Activated T-helper 9 cell treated with anti-CD3 and anti-CD28 coated beads, Interleukin-2, amount 50 U/mL, for 16 hours (primary cell): ENCODE results near the gene SFMBT2.
A peak's percentile ranks its signal among the peaks of the same experiment; 100 is the strongest.

Experiments used
- DNase-seq: peaks from one replicate; pipeline ENCODE4 v3.0.0-alpha.2; 2020; ENCODE audit warnings: low read depth

The SFMBT2 gene

DNA sequence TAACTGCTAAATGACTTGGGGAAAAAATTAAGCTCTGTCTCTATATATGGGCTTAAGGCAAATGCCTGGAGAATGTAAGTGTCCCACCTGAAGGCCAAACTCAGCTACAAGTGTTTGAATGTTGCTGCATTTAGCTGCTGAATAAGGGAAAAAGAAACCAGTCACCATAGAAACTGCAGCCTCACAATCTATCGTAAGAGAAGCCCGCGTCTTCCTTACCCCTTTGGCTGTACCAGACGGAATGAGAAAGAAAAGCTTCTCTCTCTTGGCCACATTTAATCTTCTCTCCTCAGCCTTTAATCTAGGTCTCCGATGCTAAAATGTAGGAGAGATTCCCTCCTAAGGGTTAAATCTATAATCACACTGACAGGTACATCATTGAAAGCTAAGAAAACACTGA lies 147.2 kb downstream of the SFMBT2 start:
- no peak for DNase-seq

DNA sequence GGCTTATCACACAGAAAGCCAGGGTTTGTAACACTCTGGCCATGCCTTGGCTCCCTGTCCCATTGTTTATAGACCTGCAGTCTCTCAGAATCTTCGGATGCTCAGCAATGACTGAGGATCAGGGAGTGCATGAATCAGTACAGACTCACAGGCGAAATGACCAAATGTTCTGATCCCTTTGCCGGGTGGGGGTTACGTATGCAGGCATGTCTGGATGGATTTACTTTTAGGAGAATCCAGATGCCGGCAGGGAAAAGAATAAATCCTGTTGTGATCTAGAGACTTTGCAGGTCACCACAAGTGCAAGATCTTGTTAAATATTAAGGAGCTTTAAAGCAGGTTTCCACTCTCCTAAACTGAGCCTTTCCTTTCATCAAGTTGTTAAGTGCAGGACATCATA lies 149.5 kb downstream of the SFMBT2 start:
- no peak for DNase-seq

DNA sequence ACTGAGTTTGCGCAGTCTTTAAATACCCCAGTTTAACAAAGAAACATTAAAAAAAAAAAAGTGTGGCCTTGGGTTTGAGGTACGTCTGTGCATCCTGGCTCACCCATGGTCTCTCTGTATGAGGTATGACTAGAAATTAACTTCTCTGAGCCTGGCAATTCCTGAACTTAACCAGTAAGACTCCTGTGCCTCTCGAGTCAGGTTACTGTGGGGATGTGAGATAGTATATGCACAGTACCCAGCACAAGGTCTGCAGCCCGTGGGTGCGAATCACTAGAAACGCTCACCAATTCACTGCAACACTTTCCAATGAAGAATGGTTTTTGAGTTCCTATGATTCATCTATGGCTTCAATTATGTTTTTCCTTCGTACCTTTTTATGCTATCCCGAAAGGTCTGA lies 149.9 kb downstream of the SFMBT2 start:
- DNase-seq, result no peak

DNA sequence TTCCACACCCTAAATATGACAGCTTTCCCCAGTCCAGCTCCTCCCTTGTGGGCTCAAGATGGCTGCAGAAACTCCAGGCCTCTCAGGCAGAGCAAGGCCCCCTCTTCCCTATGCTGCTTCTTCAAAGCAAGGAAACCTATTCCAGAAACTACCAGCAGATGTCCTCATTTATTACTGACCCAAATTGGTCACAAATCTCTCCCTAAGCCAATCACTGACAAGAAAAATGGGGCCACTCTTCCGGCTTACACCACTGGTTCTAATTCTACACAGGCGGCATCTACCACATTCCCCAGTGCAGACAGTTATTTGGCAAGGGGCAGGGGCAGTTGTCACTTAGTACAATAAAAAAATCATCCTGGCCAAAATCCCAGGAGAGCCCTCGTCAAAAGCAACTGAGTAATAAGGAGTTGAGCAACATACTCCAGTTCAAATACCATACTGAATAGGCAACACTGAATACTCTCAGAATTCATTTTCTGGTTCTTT lies 150.4 kb downstream of the SFMBT2 start:
- no peak for DNase-seq

DNA sequence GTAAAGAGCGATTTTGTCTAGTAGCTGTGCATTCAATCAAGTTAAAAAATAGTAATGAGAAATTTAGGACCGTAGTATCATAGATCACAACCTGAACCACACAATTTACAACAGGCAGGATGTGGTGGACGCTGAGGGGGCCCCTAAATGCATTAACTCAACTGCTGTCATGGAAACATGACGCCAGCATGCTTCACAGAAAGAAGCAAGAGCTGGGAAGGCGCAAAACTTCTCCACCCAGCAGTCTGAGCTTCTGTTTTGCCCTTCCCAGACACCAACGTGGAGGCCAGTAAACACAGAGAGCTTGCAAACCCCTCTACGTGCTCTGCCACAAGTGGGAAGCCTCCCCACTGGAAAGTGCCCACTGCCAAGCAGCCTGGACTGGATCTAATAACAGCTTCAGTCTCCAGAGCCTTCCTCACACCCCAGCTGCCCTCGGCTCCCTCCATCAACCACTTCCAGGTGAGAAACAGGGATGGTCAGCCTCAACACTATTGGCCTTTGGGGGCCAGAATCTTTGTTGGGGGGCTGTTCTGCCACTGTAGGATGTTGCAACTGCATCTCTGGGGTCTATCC lies 151.8 kb downstream of the SFMBT2 start:
- DNase-seq, result peak; percentile 29

DNA sequence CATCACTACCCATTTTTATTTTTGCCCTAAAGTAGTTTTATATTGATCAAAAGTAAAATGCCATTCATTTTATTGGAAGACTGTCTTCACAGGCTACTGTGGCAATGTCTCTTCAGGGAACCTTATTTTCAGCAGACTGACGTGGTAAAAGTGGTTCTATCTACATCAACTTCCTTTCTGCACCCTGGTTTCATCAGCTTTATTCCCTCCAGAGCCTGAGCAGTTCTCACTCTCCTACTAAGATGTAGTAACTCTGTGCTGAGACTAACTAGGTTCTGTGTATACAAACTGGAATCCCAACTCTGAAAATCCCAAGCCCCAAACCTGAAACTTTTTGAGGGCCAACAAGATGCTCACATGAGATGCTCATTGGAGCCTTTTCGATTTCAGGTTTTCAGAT lies 155.3 kb downstream of the SFMBT2 start:
- no peak for DNase-seq

DNA sequence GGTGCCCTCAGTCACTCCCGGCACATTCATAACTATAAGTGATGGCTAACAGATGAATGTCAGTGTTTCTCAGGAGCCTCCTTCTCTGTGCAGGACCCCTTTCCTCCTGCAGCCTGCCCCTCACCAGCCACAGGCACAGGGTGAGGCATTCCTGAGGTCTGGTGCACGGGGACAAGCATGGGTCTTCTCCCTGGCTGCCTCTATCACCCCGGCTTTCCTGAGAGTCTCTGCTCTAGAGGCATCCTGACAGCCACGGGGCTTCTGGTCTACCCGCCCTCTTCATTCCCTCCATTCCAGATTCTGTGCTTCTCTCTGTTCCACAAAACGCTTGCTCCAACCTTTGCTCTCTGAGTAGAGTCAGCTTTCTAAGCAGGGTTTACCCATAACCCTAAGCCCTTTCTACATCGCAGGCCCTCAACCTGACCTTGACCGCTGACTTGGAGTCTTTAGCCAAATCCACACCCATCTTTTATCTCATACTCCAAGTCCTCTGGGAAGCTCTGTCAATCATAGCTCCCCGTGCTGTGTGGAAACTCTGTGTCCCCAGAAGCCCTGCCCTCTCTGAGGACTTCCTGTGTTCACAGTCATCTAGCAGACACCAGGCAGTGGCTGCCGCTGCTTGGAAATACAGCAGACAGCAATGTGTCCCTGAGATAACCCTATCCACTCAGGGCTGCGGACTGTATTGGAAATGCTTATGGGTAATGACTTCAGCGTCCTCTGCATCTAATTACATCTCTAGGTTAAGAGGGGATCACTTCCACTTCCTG lies 159.0 kb downstream of the SFMBT2 start:
- DNase-seq, result no peak

DNA sequence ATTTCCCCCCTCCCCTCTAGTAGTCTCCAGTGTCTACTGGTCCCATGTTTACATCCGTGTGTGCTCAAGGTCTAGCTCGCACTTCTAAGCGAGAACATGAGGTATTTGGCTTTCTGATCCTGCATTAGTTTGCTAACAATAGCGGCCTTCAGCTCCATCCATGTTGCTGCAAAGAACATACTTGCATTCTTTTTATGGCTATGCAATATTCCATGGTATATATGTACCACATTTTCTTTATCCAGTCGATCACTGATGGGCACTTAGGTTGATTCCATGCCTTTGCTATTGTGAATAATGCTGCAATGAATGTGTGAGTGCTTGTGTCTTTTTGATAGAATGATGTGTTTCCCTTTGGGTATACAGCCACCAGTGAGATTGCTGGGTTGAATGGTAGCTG lies 160.6 kb downstream of the SFMBT2 start:
- DNase-seq, result no peak

DNA sequence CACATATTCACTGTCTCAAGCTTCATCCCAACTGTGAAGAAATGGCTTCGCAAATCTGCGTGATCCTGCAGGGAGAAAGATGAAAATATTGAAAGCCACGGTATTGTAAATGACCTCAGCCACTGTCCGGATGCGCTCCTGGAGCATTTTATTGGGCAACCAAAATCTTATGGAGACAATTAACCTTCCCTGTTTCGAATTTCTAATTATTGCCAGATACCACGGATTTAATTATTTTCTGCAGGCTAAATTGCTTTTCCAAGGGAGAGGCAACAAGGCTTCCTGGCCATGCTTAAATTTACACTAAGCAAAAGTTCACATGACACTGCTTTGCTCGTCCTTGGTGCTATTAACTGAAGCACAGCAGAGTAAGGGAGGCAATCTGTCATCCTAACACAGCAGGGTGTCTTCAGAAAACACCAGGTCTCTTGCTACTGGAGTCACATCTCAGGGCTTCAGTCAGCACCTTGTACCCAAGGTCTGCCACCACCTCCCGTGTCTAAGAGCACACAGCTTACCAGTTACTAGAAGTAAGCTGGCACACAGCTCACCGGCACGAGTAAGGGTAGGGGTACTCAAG lies 162.2 kb downstream of the SFMBT2 start:
- DNase-seq, result no peak

DNA sequence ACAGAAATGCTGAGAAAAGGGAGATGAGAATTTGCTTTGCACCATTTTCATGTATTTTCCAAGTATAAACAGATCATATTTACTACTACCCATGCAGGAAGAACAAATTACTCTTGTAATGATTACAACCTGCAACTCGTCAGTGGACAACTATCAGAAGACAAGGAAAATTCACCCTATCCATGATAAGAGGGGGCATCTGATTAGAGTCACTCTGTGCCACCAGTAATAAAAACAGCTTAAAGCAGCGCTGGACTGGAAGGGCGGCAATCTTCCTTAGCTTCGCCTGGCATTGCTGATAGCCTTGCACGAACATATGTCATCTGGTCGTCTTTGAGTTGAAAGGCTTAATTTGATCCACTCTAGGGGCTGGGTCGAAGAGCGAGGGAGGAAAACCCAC lies 162.7 kb downstream of the SFMBT2 start:
- no peak for DNase-seq

DNA sequence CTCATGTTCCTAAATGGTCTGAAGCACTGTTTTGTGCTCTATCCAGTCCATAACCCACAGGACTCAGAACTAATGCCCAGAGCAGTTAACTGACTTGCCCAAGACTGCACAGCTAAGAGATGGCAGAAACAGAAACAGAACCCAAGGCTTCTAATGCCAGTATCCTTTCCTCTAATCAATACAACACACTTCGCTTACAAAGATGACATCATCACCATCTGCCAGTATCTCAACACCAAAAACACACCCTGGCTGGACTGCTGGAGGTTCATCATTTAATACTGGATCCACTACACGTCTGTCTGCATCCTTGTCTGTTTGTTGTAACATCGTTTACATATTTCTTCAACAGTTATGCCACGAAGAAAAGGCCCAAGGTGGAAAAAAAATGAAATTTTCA lies 165.3 kb downstream of the SFMBT2 start:
- DNase-seq, result no peak

DNA sequence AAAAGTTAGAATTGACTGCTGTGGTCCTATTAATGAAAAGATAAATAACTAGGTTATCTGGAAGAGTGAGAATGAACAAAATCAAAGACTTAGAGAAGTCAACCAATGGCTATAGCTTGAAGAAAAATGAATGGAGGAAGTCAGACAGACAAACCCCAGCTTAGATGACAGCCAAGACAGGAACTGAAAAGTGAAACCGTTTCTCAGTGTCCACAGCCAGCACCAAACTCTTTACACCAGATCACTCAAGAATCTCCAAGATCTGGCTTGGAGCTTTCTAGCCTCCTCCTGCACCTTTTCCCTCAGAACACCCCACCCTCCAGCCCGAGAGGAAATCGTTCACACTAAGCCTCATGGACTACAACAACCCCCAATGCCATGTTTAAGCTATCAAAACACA lies 167.0 kb downstream of the SFMBT2 start:
- DNase-seq, result no peak

DNA sequence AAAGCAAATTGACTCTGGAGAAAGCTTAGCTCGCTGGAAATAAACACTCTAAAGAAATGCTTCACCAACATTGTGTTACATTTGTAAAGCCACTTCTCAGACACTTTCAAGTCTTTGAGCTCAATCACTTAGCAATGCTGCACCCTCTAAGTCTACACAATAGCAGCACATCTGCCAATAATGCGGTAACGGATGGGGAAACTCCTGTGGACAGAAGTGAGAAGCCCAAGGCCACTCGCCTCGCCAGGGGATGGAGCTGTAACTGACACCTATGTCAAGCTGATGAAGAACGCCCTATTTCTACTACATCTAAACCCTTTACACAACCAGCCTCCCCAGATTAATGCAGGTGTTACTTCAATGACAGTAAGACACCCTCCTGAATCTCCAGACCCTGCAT lies 167.7 kb downstream of the SFMBT2 start:
- DNase-seq, result no peak

DNA sequence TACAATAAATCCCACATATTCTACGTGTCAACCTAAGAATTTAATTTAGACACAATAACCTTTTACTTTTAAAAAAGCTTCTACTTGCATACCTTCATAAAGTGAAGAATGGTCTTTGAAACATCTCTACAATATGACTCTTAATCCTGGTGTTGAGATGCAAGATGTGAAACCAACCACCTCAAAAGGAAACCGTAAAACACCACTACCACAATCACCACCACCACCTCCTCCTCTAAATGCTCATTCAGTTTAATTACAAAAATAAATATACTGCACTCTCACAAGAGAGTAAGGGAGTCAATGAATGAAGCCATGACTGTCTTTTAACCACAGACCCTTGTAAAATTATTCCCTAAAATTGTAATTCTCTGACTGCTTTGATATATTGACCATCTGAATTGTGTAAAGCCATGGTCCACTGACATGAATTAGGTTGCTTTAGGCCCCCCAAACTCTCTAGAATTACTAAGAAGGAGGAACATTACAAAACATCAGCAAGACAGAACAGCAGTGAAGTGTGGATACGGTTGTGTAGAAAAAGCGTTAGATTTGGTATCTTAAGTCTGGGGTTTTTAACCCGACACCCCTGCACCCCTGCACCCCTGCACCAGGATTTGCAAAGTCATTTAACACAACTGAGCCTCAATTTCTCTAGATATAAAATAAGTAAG lies 171.4 kb downstream of the SFMBT2 start:
- no peak for DNase-seq

DNA sequence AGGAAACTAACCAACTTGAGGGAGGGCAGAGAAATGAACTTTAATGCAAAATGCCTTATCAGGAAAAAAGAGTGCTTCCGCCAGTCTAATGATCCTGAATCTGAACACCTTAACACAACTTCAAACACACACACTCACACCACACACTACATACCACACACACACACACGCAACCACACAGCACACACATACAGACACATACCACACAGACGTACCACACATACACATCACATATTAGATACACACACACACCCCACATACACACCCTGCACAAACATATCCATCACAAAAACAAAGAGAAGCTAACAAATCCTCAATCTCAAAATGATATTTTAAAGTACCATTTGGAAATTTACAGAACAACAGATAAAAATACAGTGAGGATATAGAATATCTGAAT lies 175.5 kb downstream of the SFMBT2 start:
- no peak for DNase-seq

DNA sequence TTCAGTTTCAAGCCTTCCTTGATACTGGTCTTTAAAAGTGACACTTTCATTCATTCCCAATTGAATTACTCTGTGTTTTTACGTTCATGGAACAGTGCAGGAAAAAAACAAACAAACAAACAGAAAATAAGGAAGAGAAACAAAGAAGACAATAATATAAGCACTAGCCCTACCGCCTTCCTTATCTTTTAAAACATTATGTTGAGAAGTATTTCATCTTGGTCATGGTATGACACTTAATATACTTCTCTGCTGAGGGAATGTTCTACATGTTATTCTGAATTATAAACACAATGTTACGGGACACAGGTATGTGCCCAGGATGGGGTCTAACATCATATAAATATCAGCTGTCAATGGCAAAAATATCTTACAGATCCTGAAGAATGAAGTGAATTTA lies 176.7 kb downstream of the SFMBT2 start:
- DNase-seq, result no peak

DNA sequence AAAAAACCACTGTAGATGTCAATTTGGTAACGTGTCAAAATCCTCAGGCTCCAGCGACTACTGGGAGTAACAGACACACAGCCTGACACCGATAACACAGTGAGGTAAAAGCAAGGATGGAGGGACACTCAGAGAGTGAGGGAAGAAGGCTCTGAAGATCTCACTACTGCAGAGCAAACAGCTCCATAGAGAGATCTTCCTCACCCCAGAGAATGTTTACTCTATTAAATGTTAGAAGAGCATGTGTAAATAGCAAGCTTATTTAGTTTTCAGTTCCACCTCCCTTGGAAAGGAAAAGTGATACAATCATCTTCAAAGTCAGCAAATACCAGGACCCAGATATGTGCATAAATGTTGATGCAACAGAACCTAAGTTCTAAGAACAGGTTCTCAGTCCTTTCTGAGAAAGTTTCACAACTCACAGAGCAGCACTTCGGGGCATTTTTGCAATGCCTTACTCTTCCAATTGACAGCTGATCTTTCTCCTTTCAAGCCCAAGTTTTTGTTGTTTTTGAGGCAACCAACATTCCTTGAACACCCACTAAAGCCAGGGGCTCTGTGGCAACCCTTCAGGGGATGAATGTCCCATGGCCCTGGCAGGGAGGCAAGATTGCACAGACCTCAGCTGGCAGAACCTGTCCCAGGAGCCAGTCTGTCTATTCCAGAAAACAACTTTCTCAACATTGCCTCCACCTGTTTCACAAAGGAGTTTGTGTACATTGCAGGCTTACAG lies 177.4 kb downstream of the SFMBT2 start:
- no peak for DNase-seq

DNA sequence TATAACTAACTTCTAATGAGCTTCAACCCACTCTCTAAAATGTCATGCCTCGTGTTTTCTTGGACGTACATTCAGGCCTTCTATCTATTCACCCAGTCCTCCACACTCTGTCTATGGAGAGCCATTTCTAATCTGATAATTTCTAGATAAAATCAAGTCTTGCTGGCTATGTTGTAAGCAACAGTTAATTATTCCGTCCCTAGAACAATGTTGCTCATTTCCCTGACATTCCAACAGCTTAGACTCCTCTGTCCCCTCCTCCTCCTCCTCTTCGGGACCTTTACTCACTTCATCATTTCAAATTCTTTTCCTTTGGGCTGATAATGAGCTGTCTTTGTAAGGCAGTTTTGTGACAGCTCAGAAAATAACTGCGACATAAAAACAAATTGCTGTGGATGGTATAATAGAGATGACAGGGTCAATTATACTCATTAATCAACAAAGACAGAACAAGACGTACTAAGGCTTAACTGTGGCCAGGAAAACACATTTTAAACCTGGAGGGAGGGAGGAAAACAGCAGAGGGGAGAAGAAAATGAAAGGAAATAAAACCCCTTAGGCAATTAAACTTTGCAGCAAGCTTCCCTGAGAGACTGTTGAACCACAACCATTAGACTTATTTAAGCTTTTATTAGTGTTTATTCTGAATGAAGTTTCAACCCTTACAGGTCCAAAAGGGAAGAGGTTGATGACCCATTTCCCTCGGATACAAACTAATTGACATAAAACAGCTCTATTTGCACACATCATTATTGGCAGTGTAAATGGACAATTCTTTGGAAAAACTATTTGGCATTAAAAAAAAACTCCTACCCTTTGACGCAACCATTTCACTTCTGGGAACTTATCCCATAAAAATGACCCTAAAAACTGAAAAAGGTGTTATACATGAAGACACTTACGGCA lies 179.1 kb downstream of the SFMBT2 start:
- no peak for DNase-seq

DNA sequence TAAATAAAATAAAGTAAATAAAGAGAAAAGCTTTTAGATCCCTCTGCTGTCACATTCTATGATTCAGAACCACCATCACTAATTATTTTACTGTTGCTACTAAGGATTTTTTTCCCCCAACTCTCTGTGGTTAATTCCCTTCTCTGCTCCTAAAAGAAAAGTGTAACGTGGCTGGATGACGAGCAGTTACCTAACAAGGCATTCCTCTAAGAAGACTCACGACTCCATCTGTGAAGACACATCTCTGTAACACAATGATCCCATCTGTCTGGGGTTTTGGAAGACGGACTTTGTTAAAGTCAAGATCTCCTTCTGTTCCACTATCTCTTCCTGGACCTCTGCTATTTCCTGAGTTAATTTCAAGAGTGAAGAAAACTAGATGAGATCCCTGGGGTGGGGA lies 179.9 kb downstream of the SFMBT2 start:
- DNase-seq, result no peak

DNA sequence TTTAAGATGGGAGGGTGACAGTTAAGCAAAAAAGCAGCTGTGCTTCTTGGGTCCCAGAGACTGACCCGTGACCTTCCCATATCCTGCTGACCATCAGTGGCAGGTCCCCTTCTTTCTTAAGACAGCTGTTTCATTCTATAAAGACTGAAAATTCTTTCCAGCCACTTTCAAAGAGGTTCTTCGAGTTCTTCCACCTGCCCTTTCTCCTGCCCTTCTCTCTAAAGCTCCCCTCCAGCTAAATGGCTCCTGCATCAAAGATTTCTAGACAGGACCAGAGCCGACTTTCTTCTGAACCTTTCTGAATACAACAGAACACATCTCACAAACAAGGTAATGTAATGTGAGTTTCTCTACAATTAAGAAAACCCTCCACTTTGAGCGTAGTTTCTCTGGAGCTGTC lies 180.8 kb downstream of the SFMBT2 start:
- DNase-seq, result no peak

DNA sequence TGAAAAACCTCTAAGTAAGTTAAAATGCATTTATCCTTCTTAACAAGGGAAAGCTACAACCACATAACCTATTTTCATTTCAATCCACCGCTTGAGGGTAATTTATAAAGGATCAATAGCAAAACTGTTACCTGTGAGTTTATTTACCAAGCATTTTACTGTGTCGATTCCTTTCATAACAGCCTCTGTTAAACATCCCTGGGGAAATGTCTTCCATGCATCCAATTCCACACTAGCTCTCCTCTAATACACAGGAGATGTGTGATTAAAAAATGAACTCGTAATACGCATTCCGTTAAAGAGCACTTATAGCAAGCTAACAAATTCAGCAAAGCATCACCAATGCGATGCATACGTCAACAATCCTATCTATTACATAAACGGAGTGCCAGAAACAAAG lies 185.7 kb downstream of the SFMBT2 start:
- DNase-seq, result no peak
